CD14-positive monocyte (primary cell): ENCODE data around the gene NATD1. TPM values are rescaled to one million over a fixed set of nuclear protein-coding genes. Genes with fewer than 3 reads are reported as not detected.

ENCODE experiments used
- DNase-seq, 3 donors: peaks; one replicate each; pipeline ENCODE4 v3.0.0-alpha.2; 2011 to 2022
- H2AFZ ChIP-seq: 2 replicates; pipeline ENCODE4 v1.6.0; 2012; ENCODE audit warnings: mild to moderate bottlenecking, low read depth, low read length, inconsistent platforms; ENCODE audit not compliant: insufficient read depth, poor library complexity, severe bottlenecking
- H3K27ac ChIP-seq, 2 donors: 1 replicate in 1 of 2; 2 replicates in 1 of 2; pipeline ENCODE4 v1.5.1; 2012 to 2013; ENCODE audit warnings: low read length in 2 of 2, control low read depth in 1 of 2, inconsistent platforms in 1 of 2, low read depth in 1 of 2, mild to moderate bottlenecking in 1 of 2
- H3K27me3 ChIP-seq, 2 donors: one replicate each; pipeline versions ENCODE4 v1.6.0 to v1.6.1; 2011 to 2013; ENCODE audit warnings: low read length in 2 of 2; ENCODE audit not compliant: control insufficient read depth in 2 of 2, insufficient read depth in 2 of 2
- H3K36me3 ChIP-seq, 2 donors: replicated peaks in 1 of 2; 1 replicate in 1 of 2; 2 replicates in 1 of 2; pipeline versions ENCODE4 v1.5.1 to v1.6.1; 2012 to 2013; ENCODE audit warnings: low read length in 2 of 2, control low read depth in 1 of 2, inconsistent platforms in 1 of 2, mild to moderate bottlenecking in 1 of 2; ENCODE audit not compliant: insufficient read depth in 2 of 2, control insufficient read depth in 1 of 2
- H3K4me1 ChIP-seq, 2 donors: 1 replicate in 1 of 2; 2 replicates in 1 of 2; pipeline versions ENCODE4 v1.5.1 to v1.6.1; 2012 to 2013; ENCODE audit warnings: low read length in 2 of 2, control low read depth in 1 of 2, inconsistent platforms in 1 of 2, mild to moderate bottlenecking in 1 of 2, moderate library complexity in 1 of 2; ENCODE audit not compliant: insufficient read depth in 2 of 2, control insufficient read depth in 1 of 2
- H3K4me2 ChIP-seq: replicated peaks from 2 replicates; pipeline ENCODE3; 2012; ENCODE audit warnings: low read length, moderate library complexity, mild to moderate bottlenecking; ENCODE audit not compliant: poor library complexity, severe bottlenecking; ENCODE audit errors: extremely low read depth
- H3K4me3 ChIP-seq, 3 experiments: fragments of 200-600 bp in 1 of 3; sonication (generic) in 1 of 3; replicated peaks in 1 of 3; 1 replicate in 2 of 3; 2 replicates in 1 of 3; pipeline ENCODE4 v1.5.1; 2011 to 2013; ENCODE audit warnings: low read length in 3 of 3, mild to moderate bottlenecking in 3 of 3, control low read depth in 2 of 3, low read depth in 2 of 3, inconsistent platforms in 1 of 3, moderate library complexity in 1 of 3
- H3K79me2 ChIP-seq: 2 replicates; pipeline ENCODE4 v1.6.0; 2012; ENCODE audit warnings: mild to moderate bottlenecking, control low read depth, inconsistent platforms, low read length, moderate library complexity; ENCODE audit not compliant: insufficient read depth
- H3K9ac ChIP-seq: 2 replicates; pipeline ENCODE4 v1.6.0; 2017; ENCODE audit warnings: low read length, mild to moderate bottlenecking; ENCODE audit not compliant: insufficient read depth, poor library complexity, severe bottlenecking
- H3K9me3 ChIP-seq, 2 donors: replicated peaks in 1 of 2; 1 replicate in 1 of 2; 2 replicates in 1 of 2; pipeline versions ENCODE4 v1.5.1 to v1.6.1; 2012 to 2013; ENCODE audit warnings: low read length in 2 of 2, control low read depth in 1 of 2; ENCODE audit not compliant: control insufficient read depth in 1 of 2, insufficient read depth in 1 of 2
- H4K20me1 ChIP-seq: 2 replicates; pipeline ENCODE4 v1.6.0; 2012; ENCODE audit warnings: mild to moderate bottlenecking, low read length, control low read depth, moderate library complexity; ENCODE audit not compliant: insufficient read depth
- H3K27ac Mint-ChIP-seq, 7 donors: one replicate each; pipeline ENCODE4 v1.8.0; 2020; ENCODE audit warnings: mild to moderate bottlenecking in 7 of 7, mixed read lengths in 7 of 7, moderate library complexity in 6 of 7, inconsistent platforms in 2 of 7
- H3K27me3 Mint-ChIP-seq, 3 donors: one replicate each; pipeline ENCODE4 v1.8.0; 2021 to 2022; ENCODE audit warnings: low read depth in 3 of 3, mild to moderate bottlenecking in 3 of 3, mixed read lengths in 3 of 3, moderate library complexity in 3 of 3, inconsistent platforms in 1 of 3
- H3K36me3 Mint-ChIP-seq, 2 donors: one replicate each; pipeline ENCODE4 v1.8.0; 2020; ENCODE audit warnings: mixed read lengths in 2 of 2, inconsistent platforms in 1 of 2, mild to moderate bottlenecking in 1 of 2
- H3K4me1 Mint-ChIP-seq: one replicate; pipeline ENCODE4 v1.8.0; 2020; ENCODE audit warnings: mild to moderate bottlenecking, mixed read lengths
- H3K4me3 Mint-ChIP-seq, 2 donors: one replicate each; pipeline ENCODE4 v1.8.0; 2020; ENCODE audit warnings: mild to moderate bottlenecking in 2 of 2, mixed read lengths in 2 of 2, moderate library complexity in 1 of 2
- H3K9me3 Mint-ChIP-seq, 7 donors: one replicate each; pipeline ENCODE4 v1.8.0; 2020 to 2022; ENCODE audit warnings: mixed read lengths in 7 of 7, mild to moderate bottlenecking in 6 of 7, moderate library complexity in 6 of 7, inconsistent platforms in 2 of 7
- WGBS: methylation state at CpG from one replicate; pipeline ENCODE4 v1.1.5; 2013; ENCODE audit warnings: missing lambda C conversion rate; ENCODE audit not compliant: insufficient coverage; 5-methylcytosine and 5-hydroxymethylcytosine counted together
- intact Hi-C, 2 donors: fragments of 100-400 bp; cut with micrococcal nuclease; formaldehyde crosslinking; loops; one replicate each; pipeline versions ENCODE4 v1.15.0 to v1.15.1; 2023
- polyA plus RNA-seq, 3 donors: library from polyadenylated mRNA; depleted of rRNA in 1 of 3; unstranded in 2 of 3; stranded (reverse) in 1 of 3; fragments of 300-500 nt in 2 of 3; fragments of >200 nt in 1 of 3; fragmentation: Illumina TruSeq in 2 of 3; gene quantifications; 1 replicate in 2 of 3; 2 replicates in 1 of 3; pipeline ENCODE4 v1.2.3, GENCODE V29; 2012 to 2021
- TF ChIP-seq, protein P1 (sequence below): fragments of 200-600 bp; IDR thresholded peaks from one replicate; pipeline ENCODE4 v1.8.0; 2022; ENCODE audit warnings: antibody characterized with exemption, mild to moderate bottlenecking

NATD1 gene
- polyA plus RNA-seq, 3 donors, result 3.0 to 13.6 (median 3.8) TPM

DNA sequence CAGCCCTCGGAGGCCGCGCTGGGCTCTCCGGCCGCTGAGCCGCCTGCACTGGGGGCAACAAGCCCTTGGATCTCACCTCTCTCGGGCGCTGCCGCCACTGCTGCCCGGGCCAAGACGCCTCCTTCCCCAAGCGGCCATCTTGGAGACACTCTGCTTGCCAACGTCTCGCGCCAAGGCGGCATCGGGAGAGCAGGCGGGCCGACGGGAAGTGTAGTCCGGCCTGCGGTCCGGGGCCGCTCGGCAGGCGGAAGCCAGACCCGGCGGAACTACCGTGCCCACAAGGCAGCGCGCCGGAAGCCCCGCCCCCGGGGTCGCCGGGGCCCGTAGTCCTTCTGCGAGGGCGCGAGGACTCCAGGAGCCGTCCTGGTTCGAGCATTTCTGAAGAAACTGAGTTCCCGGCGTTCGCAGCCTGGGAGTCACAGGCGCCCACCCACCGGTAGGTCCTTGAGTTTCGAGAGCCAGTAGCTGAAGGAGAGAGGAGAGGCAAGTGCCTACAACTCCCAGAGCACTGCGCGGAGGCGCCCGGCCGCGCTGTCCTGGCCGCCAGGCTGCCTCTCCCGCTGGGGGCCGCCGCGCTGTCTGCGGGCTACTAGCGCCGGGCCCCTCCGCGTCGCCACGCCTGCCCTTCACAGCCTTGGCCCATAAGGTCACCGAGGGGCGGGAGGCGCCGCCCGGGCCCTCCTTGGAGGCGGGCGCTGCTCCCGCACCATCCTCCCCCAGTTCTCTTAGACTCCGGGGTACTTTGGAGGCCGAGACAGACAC lies 39.0 kb downstream of the NATD1 start, which contains the start of gene TMEM11:
Gene TMEM11, minus strand, starts transcription at position 147 of the 762 bp plus-strand sequence. Its CDS starts 9 bp downstream, at position 138.
- 0% methylated on average over 72 of the region's 76 CpGs for WGBS
- intact Hi-C loops, result loop anchor here (5.0 kb wide), 4 partner anchors 38 to 172 kb away; partner anchors contain the start of genes NATD1 (in 2 of the 2), DHRS7B (in 1 of the 2) and USP22 (in 1 of the 2)
- Mint-ChIP-seq H3K27ac (peak within 1 kb of the TSS; percentile 90 to 98 (median 97)), H3K27me3 (no peaks in the 10 kb centered on the region), H3K4me1 (peaks cover 69% of the 10 kb centered on the region), H3K36me3 (peaks cover 15 to 30% of the 10 kb centered on the region in 2 donors), H3K4me3 (peak within 1 kb of the TSS; percentile 87 to 97), H3K9me3 (peaks cover 0 to 2% (median 0%) of the 10 kb centered on the region in 7 donors)
- no peaks in the 10 kb centered on the region for H3K27me3 ChIP-seq
- DNase-seq, result peak; percentile 94 to 95 (median 95)
- peaks cover 47% of the 10 kb centered on the region for H4K20me1 ChIP-seq
- TF ChIP-seq, protein P1, sequence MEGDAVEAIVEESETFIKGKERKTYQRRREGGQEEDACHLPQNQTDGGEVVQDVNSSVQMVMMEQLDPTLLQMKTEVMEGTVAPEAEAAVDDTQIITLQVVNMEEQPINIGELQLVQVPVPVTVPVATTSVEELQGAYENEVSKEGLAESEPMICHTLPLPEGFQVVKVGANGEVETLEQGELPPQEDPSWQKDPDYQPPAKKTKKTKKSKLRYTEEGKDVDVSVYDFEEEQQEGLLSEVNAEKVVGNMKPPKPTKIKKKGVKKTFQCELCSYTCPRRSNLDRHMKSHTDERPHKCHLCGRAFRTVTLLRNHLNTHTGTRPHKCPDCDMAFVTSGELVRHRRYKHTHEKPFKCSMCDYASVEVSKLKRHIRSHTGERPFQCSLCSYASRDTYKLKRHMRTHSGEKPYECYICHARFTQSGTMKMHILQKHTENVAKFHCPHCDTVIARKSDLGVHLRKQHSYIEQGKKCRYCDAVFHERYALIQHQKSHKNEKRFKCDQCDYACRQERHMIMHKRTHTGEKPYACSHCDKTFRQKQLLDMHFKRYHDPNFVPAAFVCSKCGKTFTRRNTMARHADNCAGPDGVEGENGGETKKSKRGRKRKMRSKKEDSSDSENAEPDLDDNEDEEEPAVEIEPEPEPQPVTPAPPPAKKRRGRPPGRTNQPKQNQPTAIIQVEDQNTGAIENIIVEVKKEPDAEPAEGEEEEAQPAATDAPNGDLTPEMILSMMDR, result peak; percentile 20
- peak within 1 kb of the TSS; percentile 93 for H3K27ac ChIP-seq
- no peaks in the 10 kb centered on the region for H3K9me3 ChIP-seq
- peak within 1 kb of the TSS; percentile 81 to 95 (median 93) for H3K4me3 ChIP-seq
- peak within 1 kb of the TSS; percentile 88 for H3K4me2 ChIP-seq
- peaks cover 97% of the 10 kb centered on the region for H3K79me2 ChIP-seq
- H3K36me3 ChIP-seq, result peaks cover 12 to 20% of the 10 kb centered on the region in 2 donors
- peaks cover 56 to 72% of the 10 kb centered on the region in 2 donors for H3K4me1 ChIP-seq
- peak within 1 kb of the TSS; percentile 95 for H3K9ac ChIP-seq
- H2AFZ ChIP-seq, result peak within 1 kb of the TSS; percentile 86

- H3K27me3 ChIP-seq, result no peaks in the 10 kb centered on the region
- no peaks in the 10 kb centered on the region for H3K9me3 Mint-ChIP-seq
- peak overlapping the region; percentile 81 to 95 (median 93) for H3K4me3 ChIP-seq
- peaks cover 97% of the 10 kb centered on the region for H3K79me2 ChIP-seq
- H4K20me1 ChIP-seq, result peaks cover 53% of the 10 kb centered on the region
- H3K4me3 Mint-ChIP-seq, result peak overlapping the region; percentile 87 to 97
- under 1% methylated on average over 35 of the region's 35 CpGs for WGBS
- peak overlapping the region; percentile 84 to 98 (median 97) for H3K27ac Mint-ChIP-seq
- H3K36me3 ChIP-seq, result peaks cover 18 to 26% of the 10 kb centered on the region in 2 donors
- peak; percentile 62 to 67 (median 66) for DNase-seq
- H3K9me3 ChIP-seq, result no peaks in the 10 kb centered on the region
- peak overlapping the region; percentile 95 for H3K9ac ChIP-seq
- intact Hi-C loops, result loop anchor here (5.0 kb wide), 4 partner anchors 39 to 171 kb away; partner anchors contain the start of genes NATD1 (in 2 of the 2), DHRS7B (in 1 of the 2) and USP22 (in 1 of the 2)
- peaks cover 16 to 34% of the 10 kb centered on the region in 2 donors for H3K36me3 Mint-ChIP-seq
- H3K4me1 Mint-ChIP-seq, result peaks cover 63% of the 10 kb centered on the region
- H2AFZ ChIP-seq, result peak overlapping the region; percentile 86
- H3K4me2 ChIP-seq, result peak overlapping the region; percentile 88
- no peaks in the 10 kb centered on the region for H3K27me3 Mint-ChIP-seq
- TF ChIP-seq, protein P1, result no peak
- H3K27ac ChIP-seq, result peak overlapping the region; percentile 93
- peaks cover 51 to 66% of the 10 kb centered on the region in 2 donors for H3K4me1 ChIP-seq
These were observed 39.6 kb downstream of the NATD1 start for GRCh38 chr17:21213638-21214014.
